ENCODE results near the gene ANKRD39.

The ANKRD39 gene

GRCh38 chr2:96856776-96857666 lies 795 bp downstream of the ANKRD39 start:
- CTCF ChIA-PET, result interaction anchor here (0.6 to 3.2 kb wide), 14 partner anchors 9 to 256 kb away, joined by 3 to 35 read pairs (median 5); partner anchors contain the start of gene ANKRD36
- POLR2A ChIA-PET, result interaction anchor here (0.6 to 5.4 kb wide), 19 partner anchors 10 to 522 kb away, joined by 3 to 58 read pairs (median 4); partner anchors contain the start of genes ANKRD36, NCAPH and SEMA4C
- TF ChIP-seq L3MBTL2 (conservative IDR thresholded peaks at IDR 0.05), result peak; percentile 59; the same call in 1 of the 2 replicates
- TF ChIP-seq CTBP1 (IDR thresholded peaks at IDR 0.05; ENCODE audit: borderline replicate concordance), result no peak
- no peak for TF ChIP-seq FOXK2 (IDR thresholded peaks at IDR 0.05)
- no peak for DNase-seq (ENCODE audit: extremely low spot score)

- ChIA-PET CTCF (no interaction called here), POLR2A (no interaction called here)
- TF ChIP-seq FOXA1 (IDR thresholded peaks at IDR 0.05), result no peak
- TF ChIP-seq SP1 (IDR thresholded peaks at IDR 0.05), result no peak
- no peak for TF ChIP-seq L3MBTL2 (conservative IDR thresholded peaks at IDR 0.05)
- no peak for TF ChIP-seq HDGF (IDR thresholded peaks at IDR 0.05; ENCODE audit: borderline replicate concordance)
- no peak for TF ChIP-seq ZNF384 (IDR thresholded peaks at IDR 0.05)
- no peak for TF ChIP-seq NFRKB (IDR thresholded peaks at IDR 0.05)
- TF ChIP-seq SUZ12 (IDR thresholded peaks at IDR 0.05), result no peak
- TF ChIP-seq ELF4 (IDR thresholded peaks at IDR 0.05), result no peak
- no peak for TF ChIP-seq LEF1 (IDR thresholded peaks at IDR 0.05; ENCODE audit: borderline replicate concordance)
- TF ChIP-seq TARDBP (IDR thresholded peaks at IDR 0.05), result no peak
- no peak for TF ChIP-seq ARNT (IDR thresholded peaks at IDR 0.05)
- no peak for TF ChIP-seq BHLHE40 (IDR thresholded peaks at IDR 0.05; ENCODE audit: borderline replicate concordance)
- TF ChIP-seq FOXK2 (IDR thresholded peaks at IDR 0.05), result no peak
- no peak for TF ChIP-seq FOXM1 (IDR thresholded peaks at IDR 0.05; ENCODE audit: borderline replicate concordance)
- TF ChIP-seq, protein P1, sequence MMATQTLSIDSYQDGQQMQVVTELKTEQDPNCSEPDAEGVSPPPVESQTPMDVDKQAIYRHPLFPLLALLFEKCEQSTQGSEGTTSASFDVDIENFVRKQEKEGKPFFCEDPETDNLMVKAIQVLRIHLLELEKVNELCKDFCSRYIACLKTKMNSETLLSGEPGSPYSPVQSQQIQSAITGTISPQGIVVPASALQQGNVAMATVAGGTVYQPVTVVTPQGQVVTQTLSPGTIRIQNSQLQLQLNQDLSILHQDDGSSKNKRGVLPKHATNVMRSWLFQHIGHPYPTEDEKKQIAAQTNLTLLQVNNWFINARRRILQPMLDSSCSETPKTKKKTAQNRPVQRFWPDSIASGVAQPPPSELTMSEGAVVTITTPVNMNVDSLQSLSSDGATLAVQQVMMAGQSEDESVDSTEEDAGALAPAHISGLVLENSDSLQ (IDR thresholded peaks at IDR 0.05), result no peak
- TF ChIP-seq CTBP1 (IDR thresholded peaks at IDR 0.05; ENCODE audit: borderline replicate concordance), result no peak
- no peak for DNase-seq (ENCODE audit: extremely low spot score)
Measured at GRCh38 chr2:96853321-96853720, 4.5 kb downstream of the ANKRD39 start.

DNA sequence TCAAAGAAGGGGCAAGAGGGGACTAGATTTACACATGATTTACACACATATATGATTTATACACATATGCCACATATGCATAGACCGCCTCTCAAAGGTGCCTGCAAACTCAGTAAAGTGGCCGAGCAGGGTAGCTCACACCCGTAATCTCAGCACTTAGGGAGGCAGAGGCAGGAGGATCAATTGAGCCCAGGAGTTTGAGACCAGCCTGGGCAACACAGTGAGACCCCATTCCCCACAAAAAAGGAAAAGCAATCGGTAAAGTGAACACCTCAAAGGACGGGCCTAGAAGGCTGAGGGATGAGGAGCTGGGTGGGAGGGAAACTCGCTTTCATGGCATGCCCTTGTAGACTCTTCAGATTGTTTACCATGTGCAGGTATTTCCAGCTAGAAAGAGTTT lies 5.1 kb downstream of the ANKRD39 start:
- no peak for DNase-seq (ENCODE audit: extremely low spot score)
- no peak for TF ChIP-seq FOXM1 (IDR thresholded peaks at IDR 0.05; ENCODE audit: borderline replicate concordance)
- no peak for TF ChIP-seq SP1 (IDR thresholded peaks at IDR 0.05)
- TF ChIP-seq L3MBTL2 (conservative IDR thresholded peaks at IDR 0.05), result no peak
- no peak for TF ChIP-seq CTBP1 (IDR thresholded peaks at IDR 0.05; ENCODE audit: borderline replicate concordance)
- no peak for TF ChIP-seq HDGF (IDR thresholded peaks at IDR 0.05; ENCODE audit: borderline replicate concordance)
- TF ChIP-seq ARNT (IDR thresholded peaks at IDR 0.05), result no peak
- TF ChIP-seq FOXK2 (IDR thresholded peaks at IDR 0.05), result no peak
- TF ChIP-seq BHLHE40 (IDR thresholded peaks at IDR 0.05; ENCODE audit: borderline replicate concordance), result no peak
- POLR2A ChIA-PET, result no interaction called here
- CTCF ChIA-PET, result interaction anchor here (0.7 to 1.0 kb wide), 2 partner anchors 36 to 98 kb away, joined by 3 to 5 read pairs; no protein-coding TSS in a partner anchor

DNA sequence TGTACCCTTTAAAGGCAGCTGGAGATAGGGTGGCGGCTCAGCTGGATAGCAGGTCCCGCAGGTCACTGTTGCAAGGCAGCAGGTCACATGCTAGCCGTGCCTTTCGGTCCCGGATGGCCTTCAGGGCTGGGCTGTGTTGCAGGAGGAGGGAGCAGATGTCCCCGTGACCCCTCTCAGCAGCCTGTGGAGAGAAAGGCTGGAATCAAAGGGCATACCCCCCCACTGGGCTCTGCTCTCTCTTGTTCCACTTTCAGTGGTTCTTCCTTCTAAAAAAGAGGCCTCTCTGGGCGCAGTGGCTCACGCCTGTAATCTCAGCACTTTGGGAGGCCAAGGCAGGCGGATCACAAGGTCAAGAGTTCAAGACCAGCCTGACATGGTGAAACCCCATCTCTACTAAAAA lies 9.6 kb downstream of the ANKRD39 start:
- DNase-seq (ENCODE audit: extremely low spot score), result no peak
- ChIA-PET POLR2A (interaction anchor here (1.3 kb wide), 1 partner anchor 32 kb away, joined by 4 read pairs; the partner anchor contains the start of gene CNNM3), CTCF (interaction anchor here (1.8 kb wide), 1 partner anchor 10 kb away, joined by 7 read pairs; the partner anchor contains the start of gene ANKRD39)
- TF ChIP-seq ZNF384 (IDR thresholded peaks at IDR 0.05), result no peak

DNA sequence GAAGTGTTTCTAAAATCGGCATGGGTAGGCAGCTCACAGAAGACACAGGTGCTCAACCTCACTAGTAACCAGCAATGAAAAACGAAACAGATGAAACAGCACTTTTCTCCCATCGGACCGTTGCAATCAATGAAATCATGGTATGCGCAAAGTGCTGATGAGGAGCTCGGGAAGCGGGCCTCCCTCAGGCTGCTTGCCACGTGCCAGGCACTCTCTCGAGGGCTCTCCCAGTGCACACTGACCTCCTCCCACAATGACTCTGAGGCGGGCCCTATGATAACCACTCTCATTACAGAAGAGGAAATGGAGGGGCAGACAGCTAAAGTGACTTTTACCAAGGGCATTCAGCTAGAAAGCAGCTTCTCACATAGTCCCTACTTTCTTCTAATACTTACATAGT lies 10.2 kb downstream of the ANKRD39 start:
- ChIA-PET CTCF (interaction anchor here (0.8 to 1.8 kb wide), 2 partner anchors 10 to 12 kb away, joined by 3 to 7 read pairs; partner anchors contain the start of gene ANKRD39), POLR2A (interaction anchor here (1.3 kb wide), 2 partner anchors 10 to 32 kb away, joined by 4 read pairs; partner anchors contain the start of genes ANKRD39 and CNNM3)
- TF ChIP-seq, protein P1 (IDR thresholded peaks at IDR 0.05), result no peak
- no peak for TF ChIP-seq ARNT (IDR thresholded peaks at IDR 0.05)
- TF ChIP-seq FOXK2 (IDR thresholded peaks at IDR 0.05), result no peak
- no peak for TF ChIP-seq CTBP1 (IDR thresholded peaks at IDR 0.05; ENCODE audit: borderline replicate concordance)
- no peak for TF ChIP-seq FOXA1 (IDR thresholded peaks at IDR 0.05)
- no peak for TF ChIP-seq ELF4 (IDR thresholded peaks at IDR 0.05)
- TF ChIP-seq SUZ12 (IDR thresholded peaks at IDR 0.05), result no peak
- no peak for TF ChIP-seq TARDBP (IDR thresholded peaks at IDR 0.05)
- no peak for TF ChIP-seq BHLHE40 (IDR thresholded peaks at IDR 0.05; ENCODE audit: borderline replicate concordance)
- no peak for TF ChIP-seq SP1 (IDR thresholded peaks at IDR 0.05)
- no peak for TF ChIP-seq HDGF (IDR thresholded peaks at IDR 0.05; ENCODE audit: borderline replicate concordance)
- TF ChIP-seq L3MBTL2 (conservative IDR thresholded peaks at IDR 0.05), result no peak
- TF ChIP-seq LEF1 (IDR thresholded peaks at IDR 0.05; ENCODE audit: borderline replicate concordance), result no peak
- no peak for TF ChIP-seq NFRKB (IDR thresholded peaks at IDR 0.05)
- TF ChIP-seq FOXM1 (IDR thresholded peaks at IDR 0.05; ENCODE audit: borderline replicate concordance), result no peak
- TF ChIP-seq ZNF384 (IDR thresholded peaks at IDR 0.05), result no peak

DNA sequence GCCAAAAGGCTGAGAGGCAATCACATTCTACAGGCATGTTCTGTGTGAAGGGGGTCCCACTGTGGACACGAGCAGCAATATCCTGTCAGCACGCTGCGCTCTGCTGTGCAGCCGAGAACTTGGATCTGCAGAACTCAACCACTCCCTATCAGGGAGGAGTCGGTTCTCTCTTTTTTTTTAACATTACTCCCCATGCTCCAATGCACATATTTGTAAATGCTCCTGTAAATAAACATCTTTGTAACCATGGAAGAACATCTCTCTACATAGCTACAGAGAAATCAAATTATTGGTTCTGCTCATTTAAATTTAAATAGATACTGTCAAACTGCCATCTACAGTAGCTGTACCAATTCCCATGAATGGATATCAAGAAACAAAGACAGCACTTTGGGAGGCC lies 11.0 kb downstream of the ANKRD39 start:
- TF ChIP-seq ELF4 (IDR thresholded peaks at IDR 0.05) (no peak), LEF1 (IDR thresholded peaks at IDR 0.05; ENCODE audit: borderline replicate concordance) (no peak)
- no peak for DNase-seq (ENCODE audit: extremely low spot score)
- CTCF ChIA-PET, result interaction anchor here (1.8 kb wide), 1 partner anchor 11 kb away, joined by 7 read pairs; the partner anchor contains the start of gene ANKRD39
- POLR2A ChIA-PET, result interaction anchor here (1.3 kb wide), 1 partner anchor 11 kb away, joined by 4 read pairs; the partner anchor contains the start of gene ANKRD39

More for the DNA sequence above, 10.2 kb downstream of the ANKRD39 start:
- no peak for DNase-seq (ENCODE audit: extremely low spot score)
